GM12892 (cell line): ENCODE data around the gene TAF10.

Experiments used
- POLR2A ChIP-seq: IDR thresholded peaks from 2 replicates; pipeline ENCODE4 v1.6.1; 2011; ENCODE audit warnings: low read depth, low read length, control low read depth
- POLR2AphosphoS5 ChIP-seq: IDR thresholded peaks from 2 replicates; pipeline ENCODE4 v1.6.1; 2011; ENCODE audit warnings: low read depth, low read length, control low read depth

- no peak for TF ChIP-seq POLR2AphosphoS5
- TF ChIP-seq POLR2A = no peak
These were observed 44.5 kb upstream of the TAF10 start for GRCh38 chr11:6656584-6656915.
